ENCODE measurements around the gene QPCT. TPM values are rescaled to one million over a fixed set of nuclear protein-coding genes. Genes with fewer than 3 reads are reported as not detected.
A peak's percentile ranks its signal among the peaks of the same experiment; 100 is the strongest.

The QPCT gene
- total and polyA plus RNA-seq, 2 experiments from 2014 or later: 0.81 to 2.0 TPM

DNA sequence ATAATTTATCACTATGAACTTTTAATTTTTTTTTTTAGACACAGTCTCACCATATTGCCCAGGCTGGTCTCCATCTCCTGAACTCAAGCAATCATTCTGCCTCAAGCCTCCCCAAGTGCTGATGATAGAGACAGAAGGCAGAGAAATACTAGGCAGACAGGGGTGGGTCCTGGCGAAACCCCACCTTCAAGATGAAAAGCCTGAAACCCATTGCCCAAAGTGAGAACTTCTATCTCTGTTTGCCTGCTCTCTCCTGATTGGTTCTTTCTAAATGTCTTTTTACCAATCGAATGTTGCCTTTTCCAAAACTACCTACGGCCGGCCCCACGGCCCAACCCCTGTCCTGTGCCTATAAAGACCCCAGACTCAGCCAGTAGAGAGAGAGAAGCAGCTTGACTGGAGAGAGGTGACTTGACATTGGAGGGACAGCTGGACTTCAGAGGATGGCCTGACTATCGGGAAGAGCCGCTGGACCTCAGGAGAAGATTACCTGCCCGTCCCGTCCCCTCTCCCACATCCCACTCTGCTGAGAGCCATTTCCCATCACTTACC is 41.7 kb upstream of the QPCT start:
- Histone ChIP-seq H3K9me2 (replicated peaks; ENCODE audit: insufficient read depth) (no peaks in the 10 kb centered on the region), H3K36me3 (replicated peaks; ENCODE audit: insufficient read depth, low read depth) (no peaks in the 10 kb centered on the region), H3K4me1 (ENCODE audit: insufficient read depth) (peaks cover 13% of the 10 kb centered on the region), H3K9me3 (ENCODE audit: low read depth) (no peaks in the 10 kb centered on the region), H3K4me2 (no peak overlapping the region), H3K27me3 (no peaks in the 10 kb centered on the region), H3K4me3 (no peak overlapping the region), H4K20me1 (ENCODE audit: insufficient read depth, poor library complexity, severe bottlenecking) (peaks cover 17% of the 10 kb centered on the region), H3K79me2 (peaks cover 89% of the 10 kb centered on the region), H2AFZ (no peak overlapping the region), H3K27ac (no peak overlapping the region)
- 98% methylated on average over 9 of the region's 9 CpGs for WGBS (ENCODE audit: low lambda C conversion rate, missing lambda C conversion rate)
- TF ChIP-seq EZH2phosphoT487 (IDR thresholded peaks at IDR 0.05; ENCODE audit: low read depth, severe bottlenecking, unreplicated experiment): no peak
- no peak for DNase-seq (ENCODE audit: low spot score)

- no peaks in the 10 kb centered on the region for H3K9me3 ChIP-seq (ENCODE audit: low read depth)
- H3K4me2 ChIP-seq: no peak overlapping the region
- H2AFZ ChIP-seq: no peak overlapping the region
- H3K9me2 ChIP-seq (replicated peaks; ENCODE audit: insufficient read depth): no peaks in the 10 kb centered on the region
- DNase-seq (ENCODE audit: low spot score): peak; percentile 23
- peaks cover 18% of the 10 kb centered on the region for H4K20me1 ChIP-seq (ENCODE audit: insufficient read depth, poor library complexity, severe bottlenecking)
- H3K79me2 ChIP-seq: peaks cover 96% of the 10 kb centered on the region
- 55% methylated on average over 3 of the region's 3 CpGs for WGBS (ENCODE audit: low lambda C conversion rate, missing lambda C conversion rate)
- TF ChIP-seq EZH2 (IDR thresholded peaks at IDR 0.05; ENCODE audit: borderline replicate concordance): no peak
- TF ChIP-seq, protein P1, sequence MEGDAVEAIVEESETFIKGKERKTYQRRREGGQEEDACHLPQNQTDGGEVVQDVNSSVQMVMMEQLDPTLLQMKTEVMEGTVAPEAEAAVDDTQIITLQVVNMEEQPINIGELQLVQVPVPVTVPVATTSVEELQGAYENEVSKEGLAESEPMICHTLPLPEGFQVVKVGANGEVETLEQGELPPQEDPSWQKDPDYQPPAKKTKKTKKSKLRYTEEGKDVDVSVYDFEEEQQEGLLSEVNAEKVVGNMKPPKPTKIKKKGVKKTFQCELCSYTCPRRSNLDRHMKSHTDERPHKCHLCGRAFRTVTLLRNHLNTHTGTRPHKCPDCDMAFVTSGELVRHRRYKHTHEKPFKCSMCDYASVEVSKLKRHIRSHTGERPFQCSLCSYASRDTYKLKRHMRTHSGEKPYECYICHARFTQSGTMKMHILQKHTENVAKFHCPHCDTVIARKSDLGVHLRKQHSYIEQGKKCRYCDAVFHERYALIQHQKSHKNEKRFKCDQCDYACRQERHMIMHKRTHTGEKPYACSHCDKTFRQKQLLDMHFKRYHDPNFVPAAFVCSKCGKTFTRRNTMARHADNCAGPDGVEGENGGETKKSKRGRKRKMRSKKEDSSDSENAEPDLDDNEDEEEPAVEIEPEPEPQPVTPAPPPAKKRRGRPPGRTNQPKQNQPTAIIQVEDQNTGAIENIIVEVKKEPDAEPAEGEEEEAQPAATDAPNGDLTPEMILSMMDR (IDR thresholded peaks at IDR 0.05; ENCODE audit: poor library complexity): no peak
- TF ChIP-seq EZH2phosphoT487 (IDR thresholded peaks at IDR 0.05; ENCODE audit: low read depth, severe bottlenecking, unreplicated experiment): no peak
- H3K27me3 ChIP-seq: no peaks in the 10 kb centered on the region
- peaks cover 13% of the 10 kb centered on the region for H3K4me1 ChIP-seq (ENCODE audit: insufficient read depth)
- no peak overlapping the region for H3K4me3 ChIP-seq
- no peaks in the 10 kb centered on the region for H3K36me3 ChIP-seq (replicated peaks; ENCODE audit: insufficient read depth, low read depth)
- no peak overlapping the region for H3K27ac ChIP-seq
Measured at GRCh38 chr2:37306024-37306423, 38.4 kb upstream of the QPCT start.

GRCh38 chr2:37307500-37307899 is 36.9 kb upstream of the QPCT start:
- no peaks in the 10 kb centered on the region for H3K9me3 ChIP-seq (ENCODE audit: low read depth)
- peaks cover 25% of the 10 kb centered on the region for H3K4me1 ChIP-seq (ENCODE audit: insufficient read depth)
- no peak overlapping the region for H3K4me2 ChIP-seq
- no peak for TF ChIP-seq EZH2phosphoT487 (IDR thresholded peaks at IDR 0.05; ENCODE audit: low read depth, severe bottlenecking, unreplicated experiment)
- no peak for TF ChIP-seq EZH2 (IDR thresholded peaks at IDR 0.05; ENCODE audit: borderline replicate concordance)
- TF ChIP-seq, protein P1 (IDR thresholded peaks at IDR 0.05; ENCODE audit: poor library complexity): no peak
- H3K79me2 ChIP-seq: peaks cover 97% of the 10 kb centered on the region
- no peak for DNase-seq (ENCODE audit: low spot score)
- no peaks in the 10 kb centered on the region for H3K9me2 ChIP-seq (replicated peaks; ENCODE audit: insufficient read depth)
- H3K27me3 ChIP-seq: no peaks in the 10 kb centered on the region
- 94% methylated on average over 2 of the region's 2 CpGs for WGBS (ENCODE audit: low lambda C conversion rate, missing lambda C conversion rate)
- H4K20me1 ChIP-seq (ENCODE audit: insufficient read depth, poor library complexity, severe bottlenecking): peaks cover 23% of the 10 kb centered on the region
- no peak overlapping the region for H3K4me3 ChIP-seq
- H3K27ac ChIP-seq: no peak overlapping the region
- no peaks in the 10 kb centered on the region for H3K36me3 ChIP-seq (replicated peaks; ENCODE audit: insufficient read depth, low read depth)
- H2AFZ ChIP-seq: no peak overlapping the region

- H3K79me2 ChIP-seq: peaks cover 97% of the 10 kb centered on the region
- H3K4me1 ChIP-seq (ENCODE audit: insufficient read depth): peaks cover 18% of the 10 kb centered on the region
- no peaks in the 10 kb centered on the region for H3K9me3 ChIP-seq (ENCODE audit: low read depth)
- peaks cover 25% of the 10 kb centered on the region for H4K20me1 ChIP-seq (ENCODE audit: insufficient read depth, poor library complexity, severe bottlenecking)
- DNase-seq (ENCODE audit: low spot score): no peak
- H3K4me2 ChIP-seq: no peak overlapping the region
- no peak overlapping the region for H3K4me3 ChIP-seq
- no peak overlapping the region for H3K27ac ChIP-seq
- H3K36me3 ChIP-seq (replicated peaks; ENCODE audit: insufficient read depth, low read depth): no peaks in the 10 kb centered on the region
- 88% methylated on average over 3 of the region's 3 CpGs for WGBS (ENCODE audit: low lambda C conversion rate, missing lambda C conversion rate)
- no peaks in the 10 kb centered on the region for H3K9me2 ChIP-seq (replicated peaks; ENCODE audit: insufficient read depth)
- H2AFZ ChIP-seq: no peak overlapping the region
- H3K27me3 ChIP-seq: no peaks in the 10 kb centered on the region
- TF ChIP-seq, protein P1 (IDR thresholded peaks at IDR 0.05; ENCODE audit: poor library complexity): no peak
- TF ChIP-seq EZH2phosphoT487 (IDR thresholded peaks at IDR 0.05; ENCODE audit: low read depth, severe bottlenecking, unreplicated experiment): no peak
- no peak for TF ChIP-seq EZH2 (IDR thresholded peaks at IDR 0.05; ENCODE audit: borderline replicate concordance)
Measured at GRCh38 chr2:37315364-37315763, 29.1 kb upstream of the QPCT start.

Measured in hepatocyte (in vitro differentiated cells).